HG03108 (cell line): ENCODE results near the gene IL16.

Experiments used
- ATAC-seq: cut with Tn5 transposase; IDR thresholded peaks from one replicate; pipeline ENCODE4 v1.9.1; 2021; ENCODE audit warnings: moderate library complexity; ENCODE audit not compliant: unreplicated experiment

The IL16 gene

DNA sequence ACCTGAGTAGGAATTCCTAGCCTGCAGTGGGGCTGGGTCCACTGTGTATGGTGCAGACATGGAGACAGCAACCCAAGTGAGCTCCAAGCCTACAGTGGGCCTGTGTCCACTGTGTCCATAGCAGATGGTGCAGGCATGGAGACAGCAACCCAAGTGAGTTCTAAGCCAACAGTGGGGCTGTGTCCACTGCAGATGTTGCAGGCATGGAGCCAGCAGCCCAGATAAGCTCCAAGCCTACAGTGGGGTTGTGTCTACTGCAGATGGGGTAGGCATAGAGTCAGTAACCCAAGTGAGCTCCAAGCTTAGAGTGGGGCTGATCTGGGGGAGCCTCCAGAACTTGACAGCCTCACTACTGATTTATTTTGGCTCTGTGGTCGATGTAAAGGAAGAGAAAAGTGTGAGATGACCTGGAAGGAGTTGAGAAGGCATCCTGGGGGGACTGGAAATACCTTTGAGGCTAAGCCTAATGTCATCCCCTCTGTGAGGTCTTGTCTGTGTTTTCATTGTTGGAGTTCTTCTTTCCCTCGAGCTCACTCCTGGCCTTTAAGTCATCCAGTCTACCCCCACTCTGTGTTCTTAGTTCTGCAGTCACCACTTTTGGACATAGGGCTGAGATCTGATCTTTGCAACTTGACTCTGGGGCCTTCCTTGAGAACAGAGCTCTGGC lies 22.4 kb upstream of the IL16 start:
- no peak for ATAC-seq

DNA sequence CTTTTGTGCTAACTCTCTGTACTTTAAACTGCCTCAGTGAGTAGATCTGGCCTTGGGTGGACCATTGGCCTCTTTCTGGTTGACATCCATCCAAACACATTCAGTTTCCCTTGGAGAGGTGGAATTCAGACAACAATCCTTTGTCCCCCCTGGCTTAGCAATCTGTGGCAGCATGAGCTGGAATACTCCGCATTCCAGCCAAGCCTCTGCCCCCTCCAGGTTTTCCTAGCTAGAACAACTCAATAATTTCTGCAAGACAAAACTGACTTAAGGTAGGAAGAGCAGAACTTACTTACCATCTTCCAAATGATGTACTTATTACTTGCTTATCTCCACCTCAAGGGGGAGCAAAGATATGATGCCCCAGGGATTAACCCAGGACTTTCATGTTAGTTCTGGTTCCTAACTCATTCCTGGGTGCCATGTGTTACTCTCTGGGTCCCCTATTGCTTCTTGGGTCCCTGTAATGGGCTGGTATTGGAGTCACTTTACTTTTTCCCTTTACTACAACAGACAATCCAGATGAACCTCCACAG lies 21.8 kb upstream of the IL16 start:
- ATAC-seq: no peak

DNA sequence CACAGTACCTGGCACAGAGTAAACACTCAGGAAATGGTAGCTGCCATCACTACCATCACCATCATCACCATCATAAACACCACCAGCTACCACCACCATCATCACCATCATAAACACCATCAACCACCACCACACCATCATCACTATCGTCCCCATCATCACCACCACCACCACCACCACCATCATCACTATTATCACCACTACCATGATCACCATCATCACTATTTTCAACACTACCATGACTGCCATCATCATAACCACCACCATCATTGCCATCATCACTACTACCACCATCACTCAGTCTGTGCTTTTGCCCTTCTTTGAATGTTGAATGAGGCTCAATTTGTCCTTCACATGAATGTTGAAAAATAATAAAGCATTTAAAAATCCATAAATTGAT lies 21.2 kb upstream of the IL16 start:
- ATAC-seq: no peak

DNA sequence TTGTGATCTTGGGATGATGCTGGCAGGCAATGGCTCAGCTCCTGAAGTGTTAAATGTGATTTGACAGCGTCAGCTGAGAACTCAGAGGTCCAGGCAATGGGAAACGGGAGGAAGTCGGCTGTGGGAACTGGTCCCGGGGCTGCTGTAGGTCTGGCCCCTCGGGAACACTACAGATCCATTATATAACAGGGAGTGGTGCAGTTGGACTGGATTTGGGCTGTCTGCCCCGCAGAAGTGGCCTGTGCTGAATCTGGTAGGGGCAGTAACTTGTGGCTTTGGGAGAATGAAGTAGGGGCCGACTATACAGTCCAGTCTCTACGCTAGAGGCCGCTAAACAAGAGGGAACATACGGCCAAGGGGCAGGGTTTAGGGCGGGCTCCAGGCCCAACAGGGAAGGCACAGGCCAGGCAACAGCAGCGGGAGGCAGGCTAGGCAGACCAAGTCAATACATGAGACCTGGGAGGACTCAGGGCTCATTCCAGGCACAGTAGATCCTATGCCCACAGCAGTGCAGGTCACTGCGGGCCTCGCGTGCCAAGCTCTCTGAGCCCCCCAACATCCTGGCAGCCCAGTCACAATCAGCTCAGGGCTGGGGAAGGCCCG lies 20.3 kb upstream of the IL16 start:
- no peak for ATAC-seq

DNA sequence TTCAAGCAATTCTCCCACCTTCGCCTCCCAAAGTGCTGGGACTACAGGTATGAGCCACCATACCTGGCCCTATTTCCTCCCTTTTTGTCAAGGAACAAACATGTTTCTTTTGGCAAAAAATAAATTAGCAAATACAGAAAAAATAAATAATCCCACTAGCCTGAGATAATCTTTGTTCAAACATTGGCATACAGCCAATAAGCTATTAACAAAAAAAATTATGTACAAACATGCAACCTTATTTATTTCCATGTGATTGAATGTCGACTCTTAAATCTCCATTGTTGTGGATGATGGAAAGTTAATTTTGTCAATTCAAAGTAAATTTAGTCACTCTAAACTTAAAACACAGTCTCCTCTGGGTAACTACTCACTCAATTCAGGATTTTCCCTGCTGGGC lies 18.3 kb upstream of the IL16 start:
- ATAC-seq: no peak

DNA sequence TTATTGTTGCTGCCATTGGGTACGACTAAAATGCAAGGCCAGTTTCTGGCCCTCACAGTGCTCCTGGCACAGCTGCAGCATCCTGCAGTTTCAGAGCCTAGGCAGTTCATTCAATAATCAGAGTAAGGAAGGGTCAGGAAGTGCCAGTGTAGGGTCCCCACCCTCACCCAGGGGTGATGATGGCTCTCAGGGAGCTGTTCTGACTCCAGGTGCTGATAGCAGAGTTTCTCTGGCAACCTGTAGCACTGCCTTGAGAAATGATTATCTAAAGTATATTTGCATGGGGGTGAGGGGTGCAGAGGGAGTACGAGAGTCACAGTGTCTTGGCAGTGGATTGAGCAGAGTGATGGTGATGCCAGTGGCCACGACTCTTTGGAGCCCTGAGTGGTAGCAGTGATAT lies 15.5 kb upstream of the IL16 start:
- ATAC-seq: no peak

DNA sequence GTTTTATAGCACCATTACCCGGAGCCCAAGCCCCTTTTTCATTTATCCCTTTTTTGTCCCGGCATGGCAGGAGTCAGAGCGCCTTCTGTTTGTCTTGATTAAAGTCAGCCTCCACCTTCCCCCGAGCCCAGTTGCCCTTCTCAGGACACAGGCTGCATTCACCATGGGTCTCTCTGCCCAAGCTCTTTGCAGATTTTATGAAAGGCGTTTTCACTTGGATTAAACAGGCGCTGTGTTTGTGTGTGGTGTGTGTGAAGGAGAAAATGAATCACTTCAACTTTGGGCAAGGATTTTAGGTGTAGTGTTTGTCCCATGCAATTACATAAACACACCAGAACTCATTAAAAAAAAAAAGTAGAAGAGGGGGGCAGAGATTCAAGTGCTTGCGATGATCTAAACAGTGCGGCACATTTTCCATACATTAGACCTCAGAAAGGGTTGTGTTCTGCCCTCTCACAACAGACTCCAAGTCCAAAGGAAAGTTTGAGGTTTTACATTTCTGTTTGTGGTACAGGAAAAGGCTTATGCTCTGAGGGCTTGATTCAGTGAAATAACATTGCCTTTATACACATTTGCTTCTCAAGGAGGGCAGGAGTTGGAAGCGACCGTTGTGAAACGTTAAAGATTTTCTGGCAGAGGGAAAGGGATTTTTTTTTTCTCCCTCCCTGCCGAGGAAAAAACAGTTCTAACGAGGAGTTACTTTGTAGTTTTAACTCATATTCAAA lies 14.5 kb upstream of the IL16 start:
- no peak for ATAC-seq

DNA sequence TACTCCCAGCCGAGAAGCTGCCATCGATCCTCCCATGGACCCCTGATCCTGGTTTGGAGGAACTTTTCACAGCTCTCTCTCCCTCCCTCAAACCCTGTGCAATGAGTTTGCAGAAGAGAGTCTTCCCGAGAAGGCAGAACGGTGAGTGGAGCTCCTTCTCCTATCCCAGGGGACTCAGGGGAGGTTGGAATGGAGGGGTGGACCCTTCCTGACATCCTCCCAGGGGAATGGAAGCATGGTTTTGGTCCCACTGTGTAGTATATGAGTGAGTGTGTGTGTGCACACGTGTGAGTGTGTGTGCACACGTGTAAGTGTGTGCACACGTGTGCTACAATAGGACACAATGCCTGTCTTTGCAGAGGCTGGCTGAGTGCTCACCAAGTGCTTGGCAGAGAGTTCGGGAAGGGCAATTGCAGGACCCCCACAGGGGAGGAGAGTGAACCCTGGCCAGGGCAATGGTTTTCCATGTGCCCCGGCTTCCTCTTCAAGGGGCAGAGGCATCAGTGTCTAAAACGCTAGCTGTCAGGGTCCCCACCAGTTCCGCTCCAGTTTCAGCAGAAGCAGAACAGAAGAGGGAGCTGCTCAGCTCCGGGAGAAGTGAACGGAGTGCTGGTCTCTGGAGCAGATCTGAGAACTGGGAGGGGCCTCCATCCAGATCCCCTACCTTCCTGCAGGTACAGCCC lies 13.8 kb upstream of the IL16 start:
- no peak for ATAC-seq

DNA sequence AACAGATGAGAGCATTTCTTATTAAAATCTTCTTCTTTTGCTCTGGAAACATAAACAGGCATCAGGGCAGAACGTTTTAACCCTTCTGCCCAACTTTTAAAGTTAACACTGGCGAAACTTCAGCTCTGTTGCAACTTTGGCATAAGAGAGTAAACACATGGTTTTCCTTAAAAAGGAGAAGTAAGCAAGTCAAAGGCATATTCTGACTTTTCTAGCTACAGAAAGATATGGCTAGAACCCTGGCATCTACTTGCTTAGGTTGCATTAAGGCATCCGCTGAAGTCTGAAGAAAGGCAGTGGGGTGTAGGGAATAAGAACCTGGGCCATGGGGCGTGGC lies 13.3 kb upstream of the IL16 start:
- ATAC-seq: no peak

DNA sequence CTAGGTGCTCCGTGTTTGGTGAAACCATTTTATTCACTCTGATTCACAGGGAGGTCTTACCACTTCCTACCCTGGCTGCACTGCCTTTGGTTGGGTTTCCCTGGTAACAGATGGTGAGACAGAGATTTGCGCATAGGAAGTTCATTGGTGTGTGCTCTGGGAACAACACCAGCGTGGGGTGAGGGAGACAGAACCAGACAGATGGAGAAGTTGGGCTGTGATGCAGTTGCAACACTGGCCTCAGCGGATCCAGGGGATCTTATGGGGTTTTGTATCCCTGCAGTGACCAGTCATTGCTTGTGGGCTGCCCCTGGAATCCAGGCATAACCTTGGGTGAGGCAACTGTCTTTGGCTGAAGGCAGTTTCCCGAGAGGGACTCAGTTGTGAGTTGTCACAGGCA lies 12.5 kb upstream of the IL16 start:
- ATAC-seq: no peak

DNA sequence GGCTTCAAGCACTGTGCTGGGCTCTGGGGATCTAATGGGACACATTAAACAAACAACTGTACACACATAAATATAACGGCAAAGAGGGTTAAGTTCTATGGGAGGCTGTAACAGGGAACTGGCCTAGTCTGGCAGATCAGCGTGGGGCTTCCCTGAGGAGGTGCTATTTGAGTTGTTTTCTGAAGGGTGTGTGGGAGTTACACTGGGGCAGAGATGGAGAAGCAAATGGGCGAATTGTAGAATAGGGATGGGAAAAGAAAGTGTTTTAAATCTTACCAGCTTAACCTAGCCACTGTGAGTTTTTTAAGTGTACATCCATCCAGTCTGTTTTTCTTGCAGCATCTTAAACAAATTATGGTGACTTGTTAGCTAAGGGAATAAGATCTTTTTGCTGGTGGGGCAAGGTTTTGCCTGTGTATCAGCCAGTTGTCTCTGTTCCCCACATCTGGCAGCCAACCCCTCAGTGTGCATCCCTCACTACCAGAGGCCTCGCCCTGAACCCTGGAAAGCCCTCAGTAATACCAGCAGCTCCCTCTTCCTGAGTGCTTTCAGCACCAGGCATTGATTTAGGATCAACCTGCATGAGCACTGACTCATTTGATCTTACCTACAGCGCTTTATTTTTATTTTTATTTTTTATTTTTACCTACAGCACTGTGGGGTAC lies 10.9 kb upstream of the IL16 start:
- no peak for ATAC-seq

DNA sequence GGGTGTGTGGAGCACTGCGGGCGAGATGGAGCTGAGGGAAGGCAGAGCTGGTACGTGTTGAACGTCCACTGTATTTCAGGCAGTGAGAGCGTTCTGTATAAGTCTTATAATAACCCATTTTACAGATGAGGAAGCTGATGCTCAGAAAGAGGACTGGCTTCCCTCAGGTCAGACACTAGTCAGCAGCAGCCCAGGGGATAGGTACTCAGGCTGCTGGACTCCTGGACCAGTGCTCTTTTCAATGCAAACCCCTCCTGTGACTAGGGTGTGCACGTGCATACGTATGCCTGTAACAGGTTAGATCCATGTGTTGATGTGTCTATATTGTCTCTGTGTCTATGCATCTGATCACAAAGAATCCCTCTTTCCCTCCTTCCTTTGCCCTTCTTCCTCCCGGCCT lies 8.3 kb upstream of the IL16 start:
- no peak for ATAC-seq

DNA sequence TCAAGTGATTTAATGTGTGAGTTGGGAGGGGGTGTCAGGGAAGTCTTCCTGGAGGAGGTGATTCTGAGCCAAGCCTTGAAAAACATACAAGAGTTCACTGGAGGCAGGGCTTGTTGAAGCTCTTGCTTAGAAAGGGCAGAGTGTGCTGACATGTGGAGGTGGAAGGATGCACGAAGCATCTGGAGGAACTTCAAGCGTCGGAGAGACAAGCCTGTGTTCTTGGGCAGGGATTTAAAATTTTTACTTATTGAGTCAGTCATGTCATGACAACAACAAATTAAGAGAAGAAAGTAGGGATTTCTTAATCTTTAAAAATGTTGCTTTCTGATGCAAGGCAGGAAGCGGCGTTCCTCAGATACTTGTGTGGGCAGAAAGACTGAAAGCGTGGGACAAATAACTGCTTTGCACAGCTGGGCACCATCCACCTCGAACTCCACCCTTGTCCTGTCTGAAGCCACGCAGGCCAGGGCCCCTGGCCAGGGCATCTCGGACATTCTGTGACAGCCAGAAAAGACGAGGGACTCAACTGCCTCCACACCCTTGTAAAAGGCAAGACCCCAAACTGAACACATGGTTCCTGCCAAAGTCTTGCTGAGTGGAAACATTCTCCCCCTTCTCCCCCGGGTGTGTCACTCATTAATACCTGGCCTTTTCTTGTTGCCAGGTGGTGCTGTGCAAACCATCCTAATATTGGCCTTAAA lies 6.9 kb upstream of the IL16 start:
- no peak for ATAC-seq

DNA sequence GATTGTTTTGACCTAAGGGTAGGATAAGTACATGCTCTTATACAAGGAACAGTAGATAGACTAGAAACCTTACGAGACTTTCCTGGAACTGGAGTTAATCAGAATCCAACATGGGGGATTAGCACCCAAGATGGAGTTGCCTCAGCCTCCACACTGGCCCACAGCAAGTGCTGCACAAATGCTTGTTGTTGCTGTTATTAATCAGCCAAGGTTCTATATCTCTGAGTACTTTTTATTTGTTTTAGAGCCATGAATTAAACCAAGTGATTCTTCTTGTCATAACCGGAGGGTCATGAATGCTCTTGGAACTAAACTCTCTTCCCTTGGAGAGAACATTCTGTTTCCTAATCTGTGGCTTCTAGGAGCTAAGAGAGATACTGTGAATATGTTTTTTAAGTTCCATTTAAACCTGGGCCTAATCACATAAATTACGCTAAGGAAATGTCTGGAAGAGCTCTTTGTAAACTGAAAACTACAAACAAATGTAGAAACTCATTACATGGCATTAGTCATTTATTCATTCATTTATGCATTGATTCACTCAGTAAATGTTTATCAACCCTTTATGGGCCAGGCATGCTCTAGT lies 5.7 kb upstream of the IL16 start:
- ATAC-seq: no peak

DNA sequence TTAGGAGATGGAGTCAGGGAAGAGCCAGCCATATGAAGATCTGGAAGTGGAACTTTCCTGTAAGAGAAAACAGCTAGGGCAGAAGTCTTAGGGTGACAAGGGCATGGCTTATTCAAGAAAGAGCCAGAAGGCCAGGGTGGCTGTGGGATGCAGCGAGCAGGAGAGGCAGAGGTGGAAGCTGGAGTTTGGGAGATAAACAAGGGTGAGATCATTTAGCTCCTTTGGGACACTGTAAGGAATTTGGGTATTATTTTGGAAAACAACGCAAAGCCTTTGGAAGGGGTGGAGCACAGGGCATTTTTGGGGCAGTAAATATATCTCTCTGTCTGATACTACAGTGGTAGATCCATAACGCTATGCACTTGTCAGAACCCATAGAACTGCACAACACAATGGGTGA lies 5.0 kb upstream of the IL16 start:
- no peak for ATAC-seq

DNA sequence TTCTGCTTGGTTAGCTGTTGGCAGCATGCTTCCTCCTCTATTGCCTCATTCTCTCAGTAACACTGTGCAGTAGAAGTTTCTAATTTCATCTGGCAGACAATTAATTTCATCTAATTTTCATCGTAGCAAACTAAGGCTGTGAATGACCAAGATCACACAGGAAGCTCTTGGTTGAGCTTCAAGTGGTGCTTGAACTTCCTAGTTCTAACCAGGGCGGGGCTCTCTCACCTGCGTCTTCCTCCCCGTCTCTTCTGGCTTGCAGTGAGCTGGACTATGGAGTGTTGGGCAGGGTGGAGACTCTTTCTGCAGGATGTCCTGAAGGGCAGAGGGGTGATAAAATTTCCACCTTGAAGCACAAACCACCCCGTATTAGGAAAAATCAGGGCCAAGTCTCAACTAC lies 2.0 kb upstream of the IL16 start:
- no peak for ATAC-seq

DNA sequence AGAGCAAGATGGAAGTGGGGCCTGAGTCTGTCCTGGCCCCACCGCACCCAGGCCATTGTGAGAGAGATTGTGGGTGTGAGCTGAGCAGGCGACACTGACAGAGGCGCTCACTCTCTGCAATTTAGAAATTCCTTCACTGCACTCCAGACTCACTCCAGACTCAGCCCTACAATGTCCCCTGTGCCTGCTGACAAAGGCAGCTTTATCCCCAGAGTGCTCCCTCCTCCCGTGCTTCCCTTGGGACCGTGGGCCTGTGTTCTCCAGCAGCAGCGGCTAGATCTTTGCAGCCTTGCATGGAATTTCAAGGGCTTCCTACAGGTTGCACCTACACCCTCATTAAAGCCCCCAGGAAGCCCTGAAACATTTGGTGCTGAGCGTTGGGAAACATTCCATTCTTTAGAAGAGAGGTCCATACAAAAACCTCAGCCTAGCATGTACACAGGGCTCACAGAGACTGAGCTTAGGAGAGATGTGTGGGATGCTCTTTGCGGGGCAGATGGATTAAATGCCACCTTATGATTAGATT lies 1.3 kb upstream of the IL16 start:
- ATAC-seq: no peak

DNA sequence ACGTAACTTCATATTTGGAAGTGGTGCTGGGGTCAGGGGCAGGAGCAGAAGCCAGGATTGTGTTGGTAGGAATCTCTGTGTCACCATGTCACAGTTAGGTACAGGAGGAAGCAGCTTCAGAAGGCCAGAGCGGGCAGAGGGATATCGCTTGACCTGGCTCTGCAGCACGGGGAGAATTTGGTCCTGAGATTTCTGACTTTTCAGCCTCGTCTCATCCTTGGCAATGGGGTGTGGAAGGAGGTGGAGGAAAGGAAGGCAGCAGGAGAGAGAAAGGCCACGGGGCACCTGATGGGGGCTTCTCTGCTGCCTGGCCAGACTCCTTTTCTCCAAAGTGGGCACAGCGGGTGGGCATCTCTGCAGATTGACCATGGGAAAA lies 564 bp downstream of the IL16 start:
- no peak for ATAC-seq

DNA sequence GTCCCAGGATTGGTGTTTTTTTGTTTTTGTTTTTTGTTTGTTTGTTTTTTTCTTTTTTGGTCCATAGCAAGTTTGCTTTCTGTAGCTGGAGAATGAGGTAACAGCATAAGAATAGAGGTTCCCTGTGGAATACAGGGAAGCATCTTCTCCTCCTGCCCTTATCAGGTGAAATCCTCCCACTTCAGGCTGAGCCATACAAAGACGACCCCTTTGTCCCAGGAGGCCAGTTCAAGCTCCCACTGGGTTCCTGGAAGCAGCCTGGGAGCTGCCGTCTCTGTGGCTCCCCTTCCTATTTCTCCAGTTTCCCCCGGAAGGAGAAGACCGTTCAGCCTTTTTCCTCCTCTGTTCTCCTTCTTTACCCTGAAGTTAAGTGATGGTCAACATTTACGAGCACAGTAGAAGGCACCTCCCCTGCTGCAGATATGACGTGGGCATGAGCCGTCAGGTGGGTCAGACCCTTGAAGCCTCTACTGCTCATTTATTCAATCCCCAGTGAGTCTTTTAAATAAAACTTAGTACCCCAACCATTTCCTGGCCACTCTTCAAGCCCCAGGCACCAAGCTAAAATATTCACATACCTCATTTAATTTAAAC lies 1.1 kb downstream of the IL16 start:
- no peak for ATAC-seq
